Tibial artery (tissue), 4 donors: ENCODE measurements around the gene SDK1.

Experiments
- DNase-seq, 2 donors: peaks; one replicate each; pipeline ENCODE4 v3.0.0-alpha.2; 2019
- H3K27ac ChIP-seq, 2 donors: fragments of 200-600 bp; sonication (generic) in 1 of 2; 1 replicate in 1 of 2; 2 replicates in 1 of 2; pipeline ENCODE4 v1.5.1; 2018 to 2019; ENCODE audit warnings: mild to moderate bottlenecking in 1 of 2
- H3K27me3 ChIP-seq, 2 donors: fragments of 200-600 bp; sonication (generic) in 1 of 2; one replicate each; pipeline versions ENCODE4 v1.5.1 to v1.6.0; 2016 to 2019
- H3K36me3 ChIP-seq, 3 donors: fragments of 200-600 bp; sonication (generic) in 2 of 3; one replicate each; pipeline ENCODE4 v1.5.1; 2016 to 2019; ENCODE audit warnings: mild to moderate bottlenecking in 2 of 3
- H3K4me1 ChIP-seq, 4 donors: fragments of 200-600 bp; sonication (generic) in 2 of 4; 1 replicate in 3 of 4; 2 replicates in 1 of 4; pipeline ENCODE4 v1.5.1; 2016 to 2019
- H3K4me3 ChIP-seq, 2 donors: fragments of 200-600 bp; sonication (generic) in 1 of 2; 1 replicate in 1 of 2; 2 replicates in 1 of 2; pipeline ENCODE4 v1.5.1; 2018 to 2019; ENCODE audit warnings: mild to moderate bottlenecking in 2 of 2
- H3K9me3 ChIP-seq, 3 donors: fragments of 200-600 bp; sonication (generic) in 1 of 3; one replicate each; pipeline ENCODE4 v1.5.1; 2016 to 2019
- CTCF ChIP-seq, 2 experiments: fragments of 200-600 bp in 1 of 2; fragments of 450-650 bp in 1 of 2; IDR thresholded peaks; one replicate each; pipeline ENCODE4 v1.5.1; 2017 to 2019; ENCODE audit warnings: antibody characterized with exemption in 2 of 2, mild to moderate bottlenecking in 1 of 2, moderate library complexity in 1 of 2
- intact Hi-C: fragments of 100-400 bp; cut with DNase I; formaldehyde crosslinking; loops from one replicate; pipeline ENCODE4 v1.15.0; 2023; ENCODE audit warnings: low total_unique reads

The SDK1 gene

GRCh38 chr7:3309140-3309539 lies 8.1 kb downstream of the SDK1 start:
- no peaks in the 10 kb centered on the region for H3K9me3 ChIP-seq
- no peak overlapping the region for H3K27ac ChIP-seq
- DNase-seq = no peak
- no peak for TF ChIP-seq CTCF (IDR thresholded peaks at IDR 0.05)
- intact Hi-C loops = no loop called here
- no peak overlapping the region for H3K4me3 ChIP-seq
- H3K27me3 ChIP-seq = no peaks in the 10 kb centered on the region
- H3K4me1 ChIP-seq = peaks cover 0 to 69% (median 7%) of the 10 kb centered on the region in 4 donors
- no peaks in the 10 kb centered on the region for H3K36me3 ChIP-seq

GRCh38 chr7:3309956-3310355 lies 8.9 kb downstream of the SDK1 start:
- Histone ChIP-seq H3K9me3 (no peaks in the 10 kb centered on the region), H3K27me3 (no peaks in the 10 kb centered on the region), H3K4me3 (no peak overlapping the region), H3K27ac (no peak overlapping the region), H3K36me3 (no peaks in the 10 kb centered on the region), H3K4me1 (peaks cover 0 to 63% (median 7%) of the 10 kb centered on the region in 4 donors)
- no peak for TF ChIP-seq CTCF (IDR thresholded peaks at IDR 0.05)
- no peak for DNase-seq
- intact Hi-C loops = no loop called here

- no peaks in the 10 kb centered on the region for H3K36me3 ChIP-seq
- no peaks in the 10 kb centered on the region for H3K27me3 ChIP-seq
- peaks cover 0 to 60% (median 7%) of the 10 kb centered on the region in 4 donors for H3K4me1 ChIP-seq
- intact Hi-C loops = no loop called here
- no peak for DNase-seq
- TF ChIP-seq CTCF (IDR thresholded peaks at IDR 0.05) = no peak
- no peak overlapping the region for H3K27ac ChIP-seq
- no peak overlapping the region for H3K4me3 ChIP-seq
- H3K9me3 ChIP-seq = no peaks in the 10 kb centered on the region
Observed at GRCh38 chr7:3310884-3311283, 9.8 kb downstream of the SDK1 start.

- intact Hi-C loops = no loop called here
- H3K4me1 ChIP-seq = peaks cover 0 to 44% (median 5%) of the 10 kb centered on the region in 4 donors
- DNase-seq = no peak
- H3K27ac ChIP-seq = no peak overlapping the region
- H3K9me3 ChIP-seq = no peaks in the 10 kb centered on the region
- H3K27me3 ChIP-seq = no peaks in the 10 kb centered on the region
- TF ChIP-seq CTCF (IDR thresholded peaks at IDR 0.05) = no peak
- no peaks in the 10 kb centered on the region for H3K36me3 ChIP-seq
- no peak overlapping the region for H3K4me3 ChIP-seq
Observed at GRCh38 chr7:3312583-3312982, 11.5 kb downstream of the SDK1 start.

- Histone ChIP-seq H3K9me3 (no peaks in the 10 kb centered on the region), H3K27ac (no peak overlapping the region), H3K36me3 (peaks cover 0 to 4% (median 0%) of the 10 kb centered on the region in 3 donors), H3K4me3 (no peak overlapping the region), H3K27me3 (no peaks in the 10 kb centered on the region), H3K4me1 (peaks cover 0 to 25% (median 0%) of the 10 kb centered on the region in 4 donors)
- DNase-seq = no peak
- intact Hi-C loops = no loop called here
- no peak for TF ChIP-seq CTCF (IDR thresholded peaks at IDR 0.05)
Observed at GRCh38 chr7:3318874-3319273, 17.8 kb downstream of the SDK1 start.

- Histone ChIP-seq H3K4me3 (no peak overlapping the region), H3K4me1 (peaks cover 0 to 24% (median 0%) of the 10 kb centered on the region in 4 donors), H3K9me3 (no peaks in the 10 kb centered on the region), H3K36me3 (peaks cover 0 to 4% (median 0%) of the 10 kb centered on the region in 3 donors), H3K27ac (no peak overlapping the region), H3K27me3 (no peaks in the 10 kb centered on the region)
- no peak for DNase-seq
- no peak for TF ChIP-seq CTCF (IDR thresholded peaks at IDR 0.05)
- intact Hi-C loops = no loop called here
Observed at GRCh38 chr7:3321206-3321605, 20.2 kb downstream of the SDK1 start.
